Mesodermal cell (in vitro differentiated cells): ENCODE measurements around the gene TRPM1.

Experiments used
- H3K27ac ChIP-seq: 2 replicates; pipeline ENCODE4 v1.7.0; 2013; ENCODE audit warnings: mild to moderate bottlenecking, low read depth, low read length, moderate library complexity; ENCODE audit not compliant: severe bottlenecking
- H3K36me3 ChIP-seq: 2 replicates; pipeline ENCODE4 v1.7.1; 2013; ENCODE audit warnings: mild to moderate bottlenecking, low read length, moderate library complexity; ENCODE audit not compliant: control insufficient read depth, insufficient read depth
- H3K4me1 ChIP-seq: one replicate; pipeline ENCODE4 v1.7.1; 2013; ENCODE audit warnings: mild to moderate bottlenecking, low read length; ENCODE audit not compliant: insufficient read depth, control insufficient read depth, poor library complexity, severe bottlenecking
- H3K4me3 ChIP-seq: 2 replicates; pipeline ENCODE4 v1.7.0; 2013; ENCODE audit warnings: low read length, control low read depth, mild to moderate bottlenecking; ENCODE audit not compliant: insufficient read depth, poor library complexity, severe bottlenecking; ENCODE audit errors: extremely low read depth
- H3K9me3 ChIP-seq: 2 replicates; pipeline ENCODE4 v1.7.1; 2013; ENCODE audit warnings: mild to moderate bottlenecking, low read length, moderate library complexity; ENCODE audit not compliant: control insufficient read depth
- WGBS, 2 experiments: methylation state at CpG; one replicate each; pipeline ENCODE4 v1.1.5; 2013; ENCODE audit warnings: missing lambda C conversion rate in 2 of 2; ENCODE audit not compliant: insufficient coverage in 2 of 2; 5-methylcytosine and 5-hydroxymethylcytosine counted together

Gene TRPM1

GRCh38 chr15:30991255-30992235 lies 110.0 kb downstream of the TRPM1 start, which contains the start of gene MTMR10:
TSS of gene MTMR10 (minus strand) at chr15:30991628. CDS start at chr15:30991506, 122 bp downstream.
- H3K9me3 ChIP-seq = peaks cover 3% of the 10 kb centered on the region
- peak within 1 kb of the TSS; percentile 88 for H3K4me3 ChIP-seq
- peaks cover 6% of the 10 kb centered on the region for H3K4me1 ChIP-seq
- H3K27ac ChIP-seq = peak within 1 kb of the TSS; percentile 91
- WGBS, 2 experiments = 1% methylated on average over 85 to 89 of the region's 114 CpGs
- peaks cover 21% of the 10 kb centered on the region for H3K36me3 ChIP-seq

- Histone ChIP-seq H3K36me3 (peaks cover 29% of the 10 kb centered on the region), H3K27ac (peak overlapping the region; percentile 91), H3K4me1 (peaks cover 6% of the 10 kb centered on the region), H3K9me3 (no peaks in the 10 kb centered on the region), H3K4me3 (peak overlapping the region; percentile 88)
- WGBS, 2 experiments = 6 to 8% methylated on average over 12 to 18 of the region's 24 CpGs
These were observed 110.9 kb downstream of the TRPM1 start for GRCh38 chr15:30990446-30991254.

GRCh38 chr15:30990036-30990435 lies 111.5 kb downstream of the TRPM1 start:
- H3K4me3 ChIP-seq = peak overlapping the region; percentile 88
- H3K9me3 ChIP-seq = no peaks in the 10 kb centered on the region
- WGBS, 2 experiments = 60 to 100% methylated on average over 1 to 2 of the region's 2 CpGs

GRCh38 chr15:30985081-30985531 lies 116.4 kb downstream of the TRPM1 start:
- no peak overlapping the region for H3K4me3 ChIP-seq
- WGBS, 2 experiments = 79 to 92% methylated on average over 2 of the region's 3 CpGs
- H3K9me3 ChIP-seq = no peaks in the 10 kb centered on the region
- H3K36me3 ChIP-seq = peaks cover 54% of the 10 kb centered on the region
- no peak overlapping the region for H3K27ac ChIP-seq
- H3K4me1 ChIP-seq = peaks cover 15% of the 10 kb centered on the region

More at GRCh38 chr15:30990036-30990435, 111.5 kb downstream of the TRPM1 start:
- Histone ChIP-seq H3K4me1 (peaks cover 10% of the 10 kb centered on the region), H3K27ac (no peak overlapping the region), H3K36me3 (peaks cover 31% of the 10 kb centered on the region)

GRCh38 chr15:30984542-30984941 lies 117.0 kb downstream of the TRPM1 start:
- 97 to 100% methylated on average over 3 to 5 of the region's 6 CpGs for WGBS, 2 experiments
- no peaks in the 10 kb centered on the region for H3K9me3 ChIP-seq
- H3K4me1 ChIP-seq = peaks cover 15% of the 10 kb centered on the region
- no peak overlapping the region for H3K4me3 ChIP-seq
- H3K36me3 ChIP-seq = peaks cover 54% of the 10 kb centered on the region
- no peak overlapping the region for H3K27ac ChIP-seq

- Histone ChIP-seq H3K27ac (no peak overlapping the region), H3K4me3 (no peak overlapping the region), H3K4me1 (peaks cover 15% of the 10 kb centered on the region), H3K36me3 (peaks cover 57% of the 10 kb centered on the region), H3K9me3 (no peaks in the 10 kb centered on the region)
- WGBS, 2 experiments = 100% methylated on average over 2 of the region's 3 CpGs
These were observed 117.4 kb downstream of the TRPM1 start for GRCh38 chr15:30984118-30984517.

- Histone ChIP-seq H3K4me1 (no peaks in the 10 kb centered on the region), H3K27ac (no peak overlapping the region), H3K4me3 (no peak overlapping the region), H3K9me3 (no peaks in the 10 kb centered on the region), H3K36me3 (peaks cover 42% of the 10 kb centered on the region)
- WGBS, 2 experiments = 92 to 100% methylated on average over 3 to 4 of the region's 5 CpGs
These were observed 122.1 kb downstream of the TRPM1 start for GRCh38 chr15:30979457-30979856.

- no peaks in the 10 kb centered on the region for H3K4me1 ChIP-seq
- H3K9me3 ChIP-seq = no peaks in the 10 kb centered on the region
- H3K4me3 ChIP-seq = no peak overlapping the region
- peaks cover 50% of the 10 kb centered on the region for H3K36me3 ChIP-seq
- H3K27ac ChIP-seq = no peak overlapping the region
These were observed 123.2 kb downstream of the TRPM1 start for GRCh38 chr15:30978328-30978727.

- Histone ChIP-seq H3K4me3 (no peak overlapping the region), H3K27ac (no peak overlapping the region), H3K4me1 (no peaks in the 10 kb centered on the region), H3K9me3 (no peaks in the 10 kb centered on the region), H3K36me3 (peaks cover 59% of the 10 kb centered on the region)
- 100% methylated on average over 1 of the region's 5 CpGs; no CpG with 5 or more reads in 1 of the 2 experiments for WGBS, 2 experiments
These were observed 127.4 kb downstream of the TRPM1 start for GRCh38 chr15:30974112-30974511.

- Histone ChIP-seq H3K27ac (no peak overlapping the region), H3K36me3 (peaks cover 59% of the 10 kb centered on the region)
- 93 to 100% methylated on average over 4 of the region's 4 CpGs for WGBS, 2 experiments
These were observed 128.1 kb downstream of the TRPM1 start for GRCh38 chr15:30973379-30973778.

More at GRCh38 chr15:30973379-30973778, 128.1 kb downstream of the TRPM1 start:
- Histone ChIP-seq H3K4me1 (no peaks in the 10 kb centered on the region), H3K4me3 (no peak overlapping the region), H3K9me3 (no peaks in the 10 kb centered on the region)
